Measurements from ENCODE around the gene NPY2R.

- TF ChIP-seq, protein P1, sequence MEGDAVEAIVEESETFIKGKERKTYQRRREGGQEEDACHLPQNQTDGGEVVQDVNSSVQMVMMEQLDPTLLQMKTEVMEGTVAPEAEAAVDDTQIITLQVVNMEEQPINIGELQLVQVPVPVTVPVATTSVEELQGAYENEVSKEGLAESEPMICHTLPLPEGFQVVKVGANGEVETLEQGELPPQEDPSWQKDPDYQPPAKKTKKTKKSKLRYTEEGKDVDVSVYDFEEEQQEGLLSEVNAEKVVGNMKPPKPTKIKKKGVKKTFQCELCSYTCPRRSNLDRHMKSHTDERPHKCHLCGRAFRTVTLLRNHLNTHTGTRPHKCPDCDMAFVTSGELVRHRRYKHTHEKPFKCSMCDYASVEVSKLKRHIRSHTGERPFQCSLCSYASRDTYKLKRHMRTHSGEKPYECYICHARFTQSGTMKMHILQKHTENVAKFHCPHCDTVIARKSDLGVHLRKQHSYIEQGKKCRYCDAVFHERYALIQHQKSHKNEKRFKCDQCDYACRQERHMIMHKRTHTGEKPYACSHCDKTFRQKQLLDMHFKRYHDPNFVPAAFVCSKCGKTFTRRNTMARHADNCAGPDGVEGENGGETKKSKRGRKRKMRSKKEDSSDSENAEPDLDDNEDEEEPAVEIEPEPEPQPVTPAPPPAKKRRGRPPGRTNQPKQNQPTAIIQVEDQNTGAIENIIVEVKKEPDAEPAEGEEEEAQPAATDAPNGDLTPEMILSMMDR (IDR thresholded peaks at IDR 0.05): no peak
- TF ChIP-seq EZH2 (IDR thresholded peaks at IDR 0.05; ENCODE audit: borderline replicate concordance, insufficient read depth, low read depth, low read length, poor library complexity, severe bottlenecking): no peak
Measured at GRCh38 chr4:155248002-155248896, 39.8 kb downstream of the NPY2R start.
